GM23338 (cell line): ENCODE measurements around the gene MPZL1. TPM values are rescaled to one million over a fixed set of nuclear protein-coding genes. Genes with fewer than 3 reads are reported as not detected.

Source experiments
- CREB1 ChIP-seq: fragments of 250-450 bp; sonication (Bioruptor Pico); IDR thresholded peaks from 2 replicates; pipeline ENCODE4 v1.5.0; 2020; ENCODE audit warnings: low read depth, mild to moderate bottlenecking, moderate library complexity
- EZH2 ChIP-seq: fragments of 200-600 bp; sonication (generic); IDR thresholded peaks from one replicate; pipeline ENCODE4 v1.8.0; 2017; ENCODE audit warnings: antibody characterized with exemption, mild to moderate bottlenecking, low read depth; ENCODE audit not compliant: unreplicated experiment
- EZH2phosphoT487 ChIP-seq: fragments of 200-600 bp; sonication (generic); IDR thresholded peaks from one replicate; pipeline ENCODE4 v1.8.1; 2018; ENCODE audit warnings: antibody characterized with exemption; ENCODE audit not compliant: unreplicated experiment
- JUNB ChIP-seq: IDR thresholded peaks from one replicate; pipeline ENCODE4 v1.6.1; 2016; ENCODE audit warnings: antibody characterized with exemption; ENCODE audit not compliant: unreplicated experiment
- NANOG ChIP-seq: IDR thresholded peaks from 2 replicates; pipeline ENCODE4 v1.6.1; 2016; ENCODE audit warnings: antibody characterized with exemption, borderline replicate concordance
- polyA plus RNA-seq: library from polyadenylated mRNA; unstranded; fragments of >200 nt; fragmentation: Nextera tagmentation; extraction: Ambion mirVana; gene quantifications from 2 replicates; pipeline ENCODE4 v1.2.1, GENCODE V29; 2016
- total RNA-seq: library from RNA; depleted of rRNA; stranded (reverse); fragments of >200 nt; shearing (Covaris generic); gene quantifications from 2 replicates; pipeline ENCODE4 v1.2.3, GENCODE V29; 2014
- TF ChIP-seq, protein P1 (sequence below): fragments of 250-450 bp; sonication (Bioruptor Pico); IDR thresholded peaks from 2 replicates; pipeline ENCODE4 v1.5.0; 2020; ENCODE audit warnings: mild to moderate bottlenecking, moderate library complexity
- TF ChIP-seq, protein P2 (sequence below): IDR thresholded peaks from one replicate; pipeline ENCODE4 v1.6.1; 2018; ENCODE audit warnings: antibody characterized with exemption; ENCODE audit not compliant: unreplicated experiment

MPZL1 gene
- total and polyA plus RNA-seq, 2 experiments from 2014 or later, result 35.1 to 85.1 TPM

DNA sequence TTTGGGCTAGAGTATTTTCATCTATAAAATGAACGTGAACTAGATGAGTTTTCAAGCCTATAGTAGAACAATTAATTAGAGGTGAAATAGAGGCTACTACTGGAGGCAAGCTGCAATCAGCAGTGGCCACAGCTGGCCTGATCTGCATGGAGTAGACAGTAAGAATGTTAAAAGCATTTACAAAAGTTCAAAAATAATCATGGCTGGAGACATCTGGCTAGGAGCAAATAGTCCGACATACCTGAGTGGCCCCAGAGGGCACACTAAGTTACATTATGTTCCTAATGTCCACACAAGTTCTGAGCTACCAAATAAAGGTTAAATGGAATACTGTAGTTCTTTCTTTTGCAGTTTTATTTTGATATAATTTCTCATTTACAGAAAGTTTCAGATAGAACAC lies 28.0 kb downstream of the MPZL1 start (continued):
- TF ChIP-seq, protein P1, sequence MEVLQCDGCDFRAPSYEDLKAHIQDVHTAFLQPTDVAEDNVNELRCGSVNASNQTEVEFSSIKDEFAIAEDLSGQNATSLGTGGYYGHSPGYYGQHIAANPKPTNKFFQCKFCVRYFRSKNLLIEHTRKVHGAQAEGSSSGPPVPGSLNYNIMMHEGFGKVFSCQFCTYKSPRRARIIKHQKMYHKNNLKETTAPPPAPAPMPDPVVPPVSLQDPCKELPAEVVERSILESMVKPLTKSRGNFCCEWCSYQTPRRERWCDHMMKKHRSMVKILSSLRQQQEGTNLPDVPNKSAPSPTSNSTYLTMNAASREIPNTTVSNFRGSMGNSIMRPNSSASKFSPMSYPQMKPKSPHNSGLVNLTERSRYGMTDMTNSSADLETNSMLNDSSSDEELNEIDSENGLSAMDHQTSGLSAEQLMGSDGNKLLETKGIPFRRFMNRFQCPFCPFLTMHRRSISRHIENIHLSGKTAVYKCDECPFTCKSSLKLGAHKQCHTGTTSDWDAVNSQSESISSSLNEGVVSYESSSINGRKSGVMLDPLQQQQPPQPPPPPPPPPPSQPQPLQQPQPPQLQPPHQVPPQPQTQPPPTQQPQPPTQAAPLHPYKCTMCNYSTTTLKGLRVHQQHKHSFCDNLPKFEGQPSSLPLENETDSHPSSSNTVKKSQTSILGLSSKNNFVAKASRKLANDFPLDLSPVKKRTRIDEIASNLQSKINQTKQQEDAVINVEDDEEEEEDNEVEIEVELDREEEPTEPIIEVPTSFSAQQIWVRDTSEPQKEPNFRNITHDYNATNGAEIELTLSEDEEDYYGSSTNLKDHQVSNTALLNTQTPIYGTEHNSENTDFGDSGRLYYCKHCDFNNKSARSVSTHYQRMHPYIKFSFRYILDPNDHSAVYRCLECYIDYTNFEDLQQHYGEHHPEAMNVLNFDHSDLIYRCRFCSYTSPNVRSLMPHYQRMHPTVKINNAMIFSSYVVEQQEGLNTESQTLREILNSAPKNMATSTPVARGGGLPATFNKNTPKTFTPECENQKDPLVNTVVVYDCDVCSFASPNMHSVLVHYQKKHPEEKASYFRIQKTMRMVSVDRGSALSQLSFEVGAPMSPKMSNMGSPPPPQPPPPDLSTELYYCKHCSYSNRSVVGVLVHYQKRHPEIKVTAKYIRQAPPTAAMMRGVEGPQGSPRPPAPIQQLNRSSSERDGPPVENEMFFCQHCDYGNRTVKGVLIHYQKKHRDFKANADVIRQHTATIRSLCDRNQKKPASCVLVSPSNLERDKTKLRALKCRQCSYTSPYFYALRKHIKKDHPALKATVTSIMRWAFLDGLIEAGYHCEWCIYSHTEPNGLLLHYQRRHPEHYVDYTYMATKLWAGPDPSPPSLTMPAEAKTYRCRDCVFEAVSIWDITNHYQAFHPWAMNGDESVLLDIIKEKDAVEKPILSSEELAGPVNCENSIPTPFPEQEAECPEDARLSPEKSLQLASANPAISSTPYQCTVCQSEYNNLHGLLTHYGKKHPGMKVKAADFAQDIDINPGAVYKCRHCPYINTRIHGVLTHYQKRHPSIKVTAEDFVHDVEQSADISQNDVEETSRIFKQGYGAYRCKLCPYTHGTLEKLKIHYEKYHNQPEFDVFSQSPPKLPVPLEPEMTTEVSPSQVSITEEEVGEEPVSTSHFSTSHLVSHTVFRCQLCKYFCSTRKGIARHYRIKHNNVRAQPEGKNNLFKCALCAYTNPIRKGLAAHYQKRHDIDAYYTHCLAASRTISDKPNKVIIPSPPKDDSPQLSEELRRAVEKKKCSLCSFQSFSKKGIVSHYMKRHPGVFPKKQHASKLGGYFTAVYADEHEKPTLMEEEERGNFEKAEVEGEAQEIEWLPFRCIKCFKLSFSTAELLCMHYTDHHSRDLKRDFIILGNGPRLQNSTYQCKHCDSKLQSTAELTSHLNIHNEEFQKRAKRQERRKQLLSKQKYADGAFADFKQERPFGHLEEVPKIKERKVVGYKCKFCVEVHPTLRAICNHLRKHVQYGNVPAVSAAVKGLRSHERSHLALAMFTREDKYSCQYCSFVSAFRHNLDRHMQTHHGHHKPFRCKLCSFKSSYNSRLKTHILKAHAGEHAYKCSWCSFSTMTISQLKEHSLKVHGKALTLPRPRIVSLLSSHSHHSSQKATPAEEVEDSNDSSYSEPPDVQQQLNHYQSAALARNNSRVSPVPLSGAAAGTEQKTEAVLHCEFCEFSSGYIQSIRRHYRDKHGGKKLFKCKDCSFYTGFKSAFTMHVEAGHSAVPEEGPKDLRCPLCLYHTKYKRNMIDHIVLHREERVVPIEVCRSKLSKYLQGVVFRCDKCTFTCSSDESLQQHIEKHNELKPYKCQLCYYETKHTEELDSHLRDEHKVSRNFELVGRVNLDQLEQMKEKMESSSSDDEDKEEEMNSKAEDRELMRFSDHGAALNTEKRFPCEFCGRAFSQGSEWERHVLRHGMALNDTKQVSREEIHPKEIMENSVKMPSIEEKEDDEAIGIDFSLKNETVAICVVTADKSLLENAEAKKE, result no peak
- TF ChIP-seq EZH2, result no peak
- TF ChIP-seq JUNB, result no peak
- no peak for TF ChIP-seq EZH2phosphoT487
- TF ChIP-seq CREB1 (CRISPR knock-in tag), result no peak
- TF ChIP-seq NANOG, result no peak
- TF ChIP-seq, protein P2, sequence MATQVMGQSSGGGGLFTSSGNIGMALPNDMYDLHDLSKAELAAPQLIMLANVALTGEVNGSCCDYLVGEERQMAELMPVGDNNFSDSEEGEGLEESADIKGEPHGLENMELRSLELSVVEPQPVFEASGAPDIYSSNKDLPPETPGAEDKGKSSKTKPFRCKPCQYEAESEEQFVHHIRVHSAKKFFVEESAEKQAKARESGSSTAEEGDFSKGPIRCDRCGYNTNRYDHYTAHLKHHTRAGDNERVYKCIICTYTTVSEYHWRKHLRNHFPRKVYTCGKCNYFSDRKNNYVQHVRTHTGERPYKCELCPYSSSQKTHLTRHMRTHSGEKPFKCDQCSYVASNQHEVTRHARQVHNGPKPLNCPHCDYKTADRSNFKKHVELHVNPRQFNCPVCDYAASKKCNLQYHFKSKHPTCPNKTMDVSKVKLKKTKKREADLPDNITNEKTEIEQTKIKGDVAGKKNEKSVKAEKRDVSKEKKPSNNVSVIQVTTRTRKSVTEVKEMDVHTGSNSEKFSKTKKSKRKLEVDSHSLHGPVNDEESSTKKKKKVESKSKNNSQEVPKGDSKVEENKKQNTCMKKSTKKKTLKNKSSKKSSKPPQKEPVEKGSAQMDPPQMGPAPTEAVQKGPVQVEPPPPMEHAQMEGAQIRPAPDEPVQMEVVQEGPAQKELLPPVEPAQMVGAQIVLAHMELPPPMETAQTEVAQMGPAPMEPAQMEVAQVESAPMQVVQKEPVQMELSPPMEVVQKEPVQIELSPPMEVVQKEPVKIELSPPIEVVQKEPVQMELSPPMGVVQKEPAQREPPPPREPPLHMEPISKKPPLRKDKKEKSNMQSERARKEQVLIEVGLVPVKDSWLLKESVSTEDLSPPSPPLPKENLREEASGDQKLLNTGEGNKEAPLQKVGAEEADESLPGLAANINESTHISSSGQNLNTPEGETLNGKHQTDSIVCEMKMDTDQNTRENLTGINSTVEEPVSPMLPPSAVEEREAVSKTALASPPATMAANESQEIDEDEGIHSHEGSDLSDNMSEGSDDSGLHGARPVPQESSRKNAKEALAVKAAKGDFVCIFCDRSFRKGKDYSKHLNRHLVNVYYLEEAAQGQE, result no peak
